HG02610 (cell line): ENCODE results near the gene HS2ST1.
"Not testable (repeated sequence)": the region's sequence is repeated elsewhere in the genome, so short reads cannot be mapped to it uniquely, and the experiment has no call there.

Experiments used
- ATAC-seq: cut with Tn5 transposase; IDR thresholded peaks from one replicate; pipeline ENCODE4 v1.9.1; 2021; ENCODE audit warnings: mild to moderate bottlenecking, moderate library complexity; ENCODE audit not compliant: unreplicated experiment

Gene HS2ST1

GRCh38 chr1:87056974-87057373 lies 142.5 kb downstream of the HS2ST1 start:
- no peak for ATAC-seq

- ATAC-seq = no peak
These were observed 143.9 kb downstream of the HS2ST1 start for GRCh38 chr1:87058343-87058649.

GRCh38 chr1:87061742-87062156 lies 147.3 kb downstream of the HS2ST1 start:
- ATAC-seq = peak; percentile 61

- ATAC-seq = no peak
These were observed 148.3 kb downstream of the HS2ST1 start for GRCh38 chr1:87062687-87063086.

GRCh38 chr1:87064309-87064708 lies 149.9 kb downstream of the HS2ST1 start:
- ATAC-seq = no peak

GRCh38 chr1:87064986-87065385 lies 150.6 kb downstream of the HS2ST1 start:
- no peak for ATAC-seq

- ATAC-seq = not testable (repeated sequence)
These were observed 152.3 kb downstream of the HS2ST1 start for GRCh38 chr1:87066708-87067107.

- ATAC-seq = no peak
These were observed 158.0 kb downstream of the HS2ST1 start for GRCh38 chr1:87072411-87072810.

GRCh38 chr1:87072904-87073303 lies 158.5 kb downstream of the HS2ST1 start:
- ATAC-seq = no peak

GRCh38 chr1:87074001-87074795 lies 159.8 kb downstream of the HS2ST1 start:
- ATAC-seq = no peak

- ATAC-seq = peak; percentile 87
These were observed 163.7 kb downstream of the HS2ST1 start for GRCh38 chr1:87077959-87078639.

- no peak for ATAC-seq
These were observed 169.9 kb downstream of the HS2ST1 start for GRCh38 chr1:87084244-87084836.

- ATAC-seq = no peak
These were observed 171.7 kb downstream of the HS2ST1 start for GRCh38 chr1:87086120-87086519.

- no peak for ATAC-seq
These were observed 174.8 kb downstream of the HS2ST1 start for GRCh38 chr1:87089070-87089736.

- ATAC-seq = no peak
These were observed 175.4 kb downstream of the HS2ST1 start for GRCh38 chr1:87089823-87090222.

GRCh38 chr1:87091425-87091824 lies 177.0 kb downstream of the HS2ST1 start:
- peak; percentile 47 for ATAC-seq

- ATAC-seq = no peak
These were observed 178.4 kb downstream of the HS2ST1 start for GRCh38 chr1:87092846-87093245.

- ATAC-seq = no peak
These were observed 178.9 kb downstream of the HS2ST1 start for GRCh38 chr1:87093286-87093685.

- ATAC-seq = no peak
These were observed 179.8 kb downstream of the HS2ST1 start for GRCh38 chr1:87094238-87094637.

GRCh38 chr1:87100271-87100670 lies 185.8 kb downstream of the HS2ST1 start:
- ATAC-seq = no peak

- ATAC-seq = no peak
These were observed 188.6 kb downstream of the HS2ST1 start for GRCh38 chr1:87103074-87103473.

- no peak for ATAC-seq
These were observed 189.7 kb downstream of the HS2ST1 start for GRCh38 chr1:87104140-87104539.
